ENCODE measurements around the gene WHAMM.
"Not testable (repeated sequence)": the region's sequence is repeated elsewhere in the genome, so short reads cannot be mapped to it uniquely, and the experiment has no call there.

Gene WHAMM

GRCh38 chr15:82839136-82839535 lies 29.7 kb downstream of the WHAMM start:
- DNase-seq = no peak

- DNase-seq = no peak
Observed at GRCh38 chr15:82840166-82840565, 30.7 kb downstream of the WHAMM start.

- DNase-seq = no peak
Observed at GRCh38 chr15:82843566-82843965, 34.1 kb downstream of the WHAMM start.

GRCh38 chr15:82845686-82846085 lies 36.3 kb downstream of the WHAMM start:
- DNase-seq = no peak

- no peak for DNase-seq
Observed at GRCh38 chr15:82846621-82847020, 37.2 kb downstream of the WHAMM start.

GRCh38 chr15:82847703-82848102 lies 38.3 kb downstream of the WHAMM start:
- DNase-seq = no peak

GRCh38 chr15:82848241-82848993 lies 39.0 kb downstream of the WHAMM start:
- DNase-seq = no peak

- DNase-seq = peak; percentile 59
Observed at GRCh38 chr15:82849556-82850512, 40.4 kb downstream of the WHAMM start.

GRCh38 chr15:82850731-82851130 lies 41.3 kb downstream of the WHAMM start:
- no peak for DNase-seq

- DNase-seq = no peak
Observed at GRCh38 chr15:82851306-82851850, 42.0 kb downstream of the WHAMM start.

GRCh38 chr15:82851981-82852511 lies 42.6 kb downstream of the WHAMM start:
- DNase-seq = no peak

GRCh38 chr15:82852941-82853561 lies 43.6 kb downstream of the WHAMM start:
- DNase-seq = no peak

- no peak for DNase-seq
Observed at GRCh38 chr15:82854554-82854953, 45.1 kb downstream of the WHAMM start.

GRCh38 chr15:82855286-82856100 lies 46.1 kb downstream of the WHAMM start:
- no peak for DNase-seq

- DNase-seq = no peak
Observed at GRCh38 chr15:82856397-82857170, 47.2 kb downstream of the WHAMM start.

GRCh38 chr15:82858932-82859331 lies 49.5 kb downstream of the WHAMM start:
- DNase-seq = no peak

GRCh38 chr15:82862886-82863285 lies 53.5 kb downstream of the WHAMM start:
- DNase-seq = no peak

GRCh38 chr15:82864967-82865366 lies 55.5 kb downstream of the WHAMM start:
- no peak for DNase-seq

GRCh38 chr15:82865581-82865980 lies 56.2 kb downstream of the WHAMM start:
- DNase-seq = not testable (repeated sequence)

- DNase-seq = not testable (repeated sequence)
Observed at GRCh38 chr15:82865981-82866380, 56.6 kb downstream of the WHAMM start.

- DNase-seq = no peak
Observed at GRCh38 chr15:82870727-82871320, 61.4 kb downstream of the WHAMM start.
